SK-N-SH (cell line): ENCODE results near the gene MAPK4. TPM values are rescaled to one million over a fixed set of nuclear protein-coding genes. Genes with fewer than 3 reads are reported as not detected.

ENCODE experiments used
- CTCF ChIA-PET: fragments of 300-600, 350-600 bp; formaldehyde crosslinking; extraction: SDS; loops from one replicate; lab custom pipeline; 2021; lab: Yijun Ruan, JAX
- POLR2A ChIA-PET: fragments of 350-600 bp; sonication (Branson Sonifier 250); formaldehyde crosslinking; extraction: SDS; loops from one replicate; lab custom pipeline; 2020; ENCODE audit warnings: antibody characterized with exemption, inconsistent platforms; lab: Yijun Ruan, JAX
- DNase-seq: peaks from one replicate; pipeline ENCODE4 v3.0.0; 2012
- H2AFZ ChIP-seq: fragments of 200-600 bp; sonication (generic); 2 replicates; pipeline ENCODE4 v1.8.1; 2016; ENCODE audit warnings: antibody characterized with exemption, mild to moderate bottlenecking, low read depth
- H3F3A ChIP-seq: fragments of 200-600 bp; sonication (generic); replicated peaks from 2 replicates; pipeline ENCODE3; 2016; ENCODE audit warnings: antibody characterized with exemption, mild to moderate bottlenecking; ENCODE audit not compliant: insufficient read depth
- H3K27ac ChIP-seq, 2 experiments: fragments of 200-500 bp in 1 of 2; fragments of 200-600 bp in 1 of 2; sonication (Bioruptor generic) in 1 of 2; sonication (generic), shearing (Covaris generic) in 1 of 2; 2 replicates each; pipeline versions ENCODE4 v1.5.1 to v1.6.1; 2014 to 2016; ENCODE audit warnings: low read depth in 2 of 2, inconsistent platforms in 1 of 2, low read length in 1 of 2, mild to moderate bottlenecking in 1 of 2, mixed read lengths in 1 of 2
- H3K27me3 ChIP-seq: fragments of 200-600 bp; sonication (generic), shearing (Covaris generic); 2 replicates; pipeline ENCODE4 v1.6.1; 2016; ENCODE audit warnings: mixed run types; ENCODE audit not compliant: insufficient read depth
- H3K36me3 ChIP-seq, 2 experiments: fragments of 200-500 bp in 1 of 2; fragments of 200-600 bp in 1 of 2; sonication (Bioruptor generic) in 1 of 2; sonication (generic) in 1 of 2; replicated peaks in 1 of 2; 2 replicates each; pipeline versions ENCODE3 to v1.5.1; 2014 to 2016; ENCODE audit warnings: low read length in 1 of 2, mild to moderate bottlenecking in 1 of 2; ENCODE audit not compliant: insufficient read depth in 2 of 2, control insufficient read depth in 1 of 2
- H3K4me1 ChIP-seq, 2 experiments: fragments of 200-500 bp in 1 of 2; fragments of 200-600 bp in 1 of 2; sonication (Bioruptor generic) in 1 of 2; sonication (generic), shearing (Covaris generic) in 1 of 2; 2 replicates each; pipeline versions ENCODE4 v1.5.1 to v1.6.1; 2014 to 2016; ENCODE audit warnings: low read depth in 1 of 2, low read length in 1 of 2, mixed run types in 1 of 2; ENCODE audit not compliant: insufficient read depth in 2 of 2, control insufficient read depth in 1 of 2
- H3K4me2 ChIP-seq: fragments of 200-600 bp; sonication (generic), shearing (Covaris generic); 2 replicates; pipeline ENCODE4 v1.6.1; 2017; ENCODE audit warnings: mixed run types
- H3K4me3 ChIP-seq, 2 experiments: fragments of 200-500 bp in 1 of 2; fragments of 200-600 bp in 1 of 2; sonication (Bioruptor generic) in 1 of 2; sonication (generic), shearing (Covaris generic) in 1 of 2; 2 replicates each; pipeline versions ENCODE4 v1.5.1 to v1.8.1; 2014 to 2016; ENCODE audit warnings: low read depth in 2 of 2, inconsistent platforms in 1 of 2, low read length in 1 of 2, mild to moderate bottlenecking in 1 of 2, mixed read lengths in 1 of 2, moderate library complexity in 1 of 2
- H3K79me2 ChIP-seq: fragments of 200-600 bp; sonication (generic); 2 replicates; pipeline ENCODE4 v1.8.1; 2017; ENCODE audit warnings: mild to moderate bottlenecking; ENCODE audit not compliant: insufficient read depth
- H3K9ac ChIP-seq: fragments of 200-600 bp; sonication (generic); 2 replicates; pipeline ENCODE4 v1.6.1; 2017; ENCODE audit warnings: mixed run types
- H3K9me2 ChIP-seq: fragments of 200-600 bp; sonication (generic); 2 replicates; pipeline ENCODE4 v1.6.1; 2017; ENCODE audit warnings: mixed run types
- H3K9me3 ChIP-seq: fragments of 200-600 bp; sonication (generic); 2 replicates; pipeline ENCODE4 v1.6.1; 2017; ENCODE audit warnings: mixed run types, mild to moderate bottlenecking, moderate library complexity
- H4K20me1 ChIP-seq: fragments of 200-600 bp; sonication (generic); 2 replicates; pipeline ENCODE4 v1.6.1; 2017; ENCODE audit warnings: mild to moderate bottlenecking, mixed run types; ENCODE audit not compliant: insufficient read depth
- ELF1 ChIP-seq: IDR thresholded peaks from 2 replicates; pipeline ENCODE4 v1.4.0; 2012
- GATA2 ChIP-seq: sonication (generic); formaldehyde crosslinking; IDR thresholded peaks from 2 replicates; pipeline ENCODE4 v1.5.0; 2020; ENCODE audit warnings: mild to moderate bottlenecking, missing genetic modification reagents
- NRF1 ChIP-seq: IDR thresholded peaks from 2 replicates; pipeline ENCODE4 v1.6.1; 2012; ENCODE audit warnings: low read depth, mild to moderate bottlenecking, low read length
- REST ChIP-seq: IDR thresholded peaks from 2 replicates; pipeline ENCODE4 v1.6.1; 2012; ENCODE audit warnings: mild to moderate bottlenecking, low read depth, low read length, moderate library complexity
- RXRA ChIP-seq: IDR thresholded peaks from 2 replicates; pipeline ENCODE4 v1.4.0; 2012; ENCODE audit warnings: low read depth, mild to moderate bottlenecking, borderline replicate concordance
- SIN3A ChIP-seq: IDR thresholded peaks from 2 replicates; pipeline ENCODE4 v1.6.1; 2012; ENCODE audit warnings: low read depth, mild to moderate bottlenecking, low read length, moderate library complexity, borderline replicate concordance
- SMC3 ChIP-seq: IDR thresholded peaks from 2 replicates; pipeline ENCODE4 v1.6.1; 2012; ENCODE audit warnings: low read depth, low read length, improper control_type of control experiment
- TCF12 ChIP-seq: IDR thresholded peaks from 2 replicates; pipeline ENCODE4 v1.4.0; 2012
- TEAD4 ChIP-seq: IDR thresholded peaks from 2 replicates; pipeline ENCODE4 v1.4.0; 2012; ENCODE audit warnings: mild to moderate bottlenecking, borderline replicate concordance; ENCODE audit not compliant: insufficient read depth
- USF2 ChIP-seq: fragments of 150-350 bp; IDR thresholded peaks from 2 replicates; pipeline ENCODE4 v1.6.1; 2017; ENCODE audit warnings: antibody characterized with exemption, low read length, low read depth, borderline replicate concordance
- YY1 ChIP-seq: IDR thresholded peaks from 2 replicates; pipeline ENCODE4 v1.4.0; 2012; ENCODE audit warnings: low read depth, mild to moderate bottlenecking
- ZBTB33 ChIP-seq: IDR thresholded peaks from 2 replicates; pipeline ENCODE4 v1.4.0; 2012; ENCODE audit warnings: low read depth, borderline replicate concordance
- WGBS: methylation state at CpG from one replicate; pipeline ENCODE4 v1.1.6; 2017; ENCODE audit warnings: low lambda C conversion rate; 5-methylcytosine and 5-hydroxymethylcytosine counted together
- polyA plus RNA-seq, 3 experiments: library from polyadenylated mRNA; depleted of rRNA; stranded (reverse); fragments of >200 nt; gene quantifications; 2 replicates each; pipeline ENCODE4 v1.2.3, GENCODE V29; 2012
- TF ChIP-seq, protein P1 (sequence below): IDR thresholded peaks from 2 replicates; pipeline ENCODE4 v1.4.0; 2012; ENCODE audit warnings: low read depth

Gene MAPK4
- polyA plus RNA-seq, 1 of the 3 experiments (the other 2 are of a cell fraction): 0.02 TPM

- Histone ChIP-seq H3K27me3 (no peaks in the 10 kb centered on the region), H2AFZ (no peak overlapping the region), H3K79me2 (no peaks in the 10 kb centered on the region), H3K4me3 (no peak overlapping the region), H3K9me3 (no peaks in the 10 kb centered on the region), H3K9ac (no peak overlapping the region), H3K4me1 (peaks cover 0 to 22% of the 10 kb centered on the region in 2 experiments; a peak in 1 of 4 replicates), H3K36me3 (no peaks in the 10 kb centered on the region), H3F3A (no peaks in the 10 kb centered on the region), H3K9me2 (no peaks in the 10 kb centered on the region)
- ChIA-PET POLR2A (no interaction called here), CTCF (no interaction called here)
- WGBS: 0% methylated on average over 1 of the region's 1 CpG
- no peak for DNase-seq
- TF ChIP-seq TCF12: no peak
- no peak for TF ChIP-seq RXRA
- TF ChIP-seq, all 33 proteins: peak for 0
- Histone ChIP-seq H3K4me2 (no peak overlapping the region), H3K27ac (no peak overlapping the region), H4K20me1 (no peaks in the 10 kb centered on the region)
Observed at GRCh38 chr18:50753311-50753710, 193.4 kb downstream of the MAPK4 start.

DNA sequence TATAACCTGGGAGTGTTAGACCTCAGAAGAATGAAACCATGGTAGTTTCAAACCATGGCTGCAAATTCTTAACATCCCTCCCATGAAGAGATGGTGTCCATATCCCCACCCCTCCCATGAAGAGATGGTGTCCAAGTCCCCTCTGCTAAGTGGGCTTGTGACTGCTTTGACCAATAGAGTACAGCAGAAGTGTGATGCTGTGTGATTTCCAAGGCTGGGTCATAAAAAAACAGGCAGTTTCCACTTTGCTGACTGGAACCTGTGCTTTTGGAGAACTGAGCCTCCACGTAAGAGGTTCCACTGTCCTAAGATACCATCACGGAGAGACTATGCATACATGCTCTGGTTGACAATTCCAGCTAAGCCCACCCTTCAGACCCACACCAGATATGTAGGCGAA lies 194.4 kb downstream of the MAPK4 start:
- Histone ChIP-seq H3K4me2 (no peak overlapping the region), H3K9me2 (no peaks in the 10 kb centered on the region), H2AFZ (no peak overlapping the region), H4K20me1 (no peaks in the 10 kb centered on the region), H3F3A (no peaks in the 10 kb centered on the region), H3K9me3 (no peaks in the 10 kb centered on the region), H3K4me1 (peaks cover 0 to 13% of the 10 kb centered on the region in 2 experiments; a peak in 1 of 4 replicates), H3K4me3 (no peak overlapping the region), H3K27ac (no peak overlapping the region), H3K27me3 (no peaks in the 10 kb centered on the region), H3K36me3 (no peaks in the 10 kb centered on the region), H3K9ac (no peak overlapping the region), H3K79me2 (no peaks in the 10 kb centered on the region)
- 33% methylated on average over 3 of the region's 3 CpGs for WGBS
- no peak for DNase-seq
- CTCF ChIA-PET: no interaction called here
- no peak for TF ChIP-seq SIN3A
- no peak for TF ChIP-seq GATA2 (CRISPR knock-in tag)
- no peak for TF ChIP-seq SMC3
- TF ChIP-seq ELF1: no peak
- TF ChIP-seq YY1: no peak
- no peak for TF ChIP-seq USF2
- TF ChIP-seq NRF1: no peak
- TF ChIP-seq, protein P1, sequence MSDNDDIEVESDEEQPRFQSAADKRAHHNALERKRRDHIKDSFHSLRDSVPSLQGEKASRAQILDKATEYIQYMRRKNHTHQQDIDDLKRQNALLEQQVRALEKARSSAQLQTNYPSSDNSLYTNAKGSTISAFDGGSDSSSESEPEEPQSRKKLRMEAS: no peak
- TF ChIP-seq TEAD4: no peak
- no peak for TF ChIP-seq ZBTB33
- no peak for TF ChIP-seq REST
- POLR2A ChIA-PET: no interaction called here
